DND-41 (cell line): ENCODE measurements around the gene SOAT2.

Experiments
- EZH2 ChIP-seq: IDR thresholded peaks from 3 replicates; pipeline ENCODE4 v1.6.1; 2012; ENCODE audit warnings: borderline replicate concordance, low read depth, mild to moderate bottlenecking, moderate library complexity, low read length, inconsistent platforms; ENCODE audit not compliant: severe bottlenecking
- TF ChIP-seq, protein P1 (sequence below): IDR thresholded peaks from 2 replicates; pipeline ENCODE4 v1.5.1; 2012; ENCODE audit warnings: borderline replicate concordance, low read length, moderate library complexity, mild to moderate bottlenecking; ENCODE audit not compliant: poor library complexity, severe bottlenecking; ENCODE audit errors: extremely low read depth

DNA sequence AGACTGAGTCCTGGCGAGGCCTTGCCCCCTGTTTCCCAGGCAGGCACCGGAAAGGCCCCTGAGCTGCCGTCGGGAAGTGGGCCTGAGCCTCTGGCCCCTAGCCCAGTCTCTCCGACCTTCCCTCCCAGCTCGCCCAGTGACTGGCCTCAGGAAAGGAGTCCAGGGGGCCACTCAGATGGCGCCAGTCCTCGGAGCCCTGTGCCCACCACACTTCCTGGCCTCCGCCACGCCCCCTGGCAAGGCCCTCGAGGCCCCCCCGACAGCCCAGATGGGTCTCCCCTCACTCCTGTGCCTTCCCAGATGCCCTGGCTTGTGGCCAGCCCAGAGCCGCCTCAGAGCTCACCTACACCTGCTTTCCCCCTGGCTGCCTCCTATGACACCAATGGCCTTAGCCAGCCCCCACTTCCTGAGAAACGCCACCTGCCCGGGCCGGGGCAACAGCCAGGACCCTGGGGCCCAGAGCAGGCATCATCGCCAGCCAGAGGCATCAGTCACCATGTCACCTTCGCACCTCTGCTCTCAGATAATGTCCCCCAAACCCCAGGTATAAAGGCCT is 42.5 kb upstream of the SOAT2 start:
- TF ChIP-seq, protein P1, sequence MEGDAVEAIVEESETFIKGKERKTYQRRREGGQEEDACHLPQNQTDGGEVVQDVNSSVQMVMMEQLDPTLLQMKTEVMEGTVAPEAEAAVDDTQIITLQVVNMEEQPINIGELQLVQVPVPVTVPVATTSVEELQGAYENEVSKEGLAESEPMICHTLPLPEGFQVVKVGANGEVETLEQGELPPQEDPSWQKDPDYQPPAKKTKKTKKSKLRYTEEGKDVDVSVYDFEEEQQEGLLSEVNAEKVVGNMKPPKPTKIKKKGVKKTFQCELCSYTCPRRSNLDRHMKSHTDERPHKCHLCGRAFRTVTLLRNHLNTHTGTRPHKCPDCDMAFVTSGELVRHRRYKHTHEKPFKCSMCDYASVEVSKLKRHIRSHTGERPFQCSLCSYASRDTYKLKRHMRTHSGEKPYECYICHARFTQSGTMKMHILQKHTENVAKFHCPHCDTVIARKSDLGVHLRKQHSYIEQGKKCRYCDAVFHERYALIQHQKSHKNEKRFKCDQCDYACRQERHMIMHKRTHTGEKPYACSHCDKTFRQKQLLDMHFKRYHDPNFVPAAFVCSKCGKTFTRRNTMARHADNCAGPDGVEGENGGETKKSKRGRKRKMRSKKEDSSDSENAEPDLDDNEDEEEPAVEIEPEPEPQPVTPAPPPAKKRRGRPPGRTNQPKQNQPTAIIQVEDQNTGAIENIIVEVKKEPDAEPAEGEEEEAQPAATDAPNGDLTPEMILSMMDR, result no peak
- no peak for TF ChIP-seq EZH2
